Epithelial cell of esophagus (primary cell): ENCODE data around the gene WDR86.

Source experiments
- DNase-seq: peaks from one replicate; pipeline ENCODE4 v3.0.0; 2010; ENCODE audit warnings: low read depth
- H3K4me3 ChIP-seq: 2 replicates; pipeline ENCODE4 v1.5.1; 2011; ENCODE audit warnings: mild to moderate bottlenecking, low read length, control low read depth
- TF ChIP-seq, protein P1 (sequence below): IDR thresholded peaks from 2 replicates; pipeline ENCODE4 v1.5.1; 2011; ENCODE audit warnings: low read depth, mild to moderate bottlenecking, low read length, control low read depth, inconsistent platforms; ENCODE audit not compliant: insufficient read depth; ENCODE audit errors: missing control alignments

WDR86 gene

GRCh38 chr7:151381098-151381347, 28.8 kb downstream of the WDR86 start:
- TF ChIP-seq, protein P1, sequence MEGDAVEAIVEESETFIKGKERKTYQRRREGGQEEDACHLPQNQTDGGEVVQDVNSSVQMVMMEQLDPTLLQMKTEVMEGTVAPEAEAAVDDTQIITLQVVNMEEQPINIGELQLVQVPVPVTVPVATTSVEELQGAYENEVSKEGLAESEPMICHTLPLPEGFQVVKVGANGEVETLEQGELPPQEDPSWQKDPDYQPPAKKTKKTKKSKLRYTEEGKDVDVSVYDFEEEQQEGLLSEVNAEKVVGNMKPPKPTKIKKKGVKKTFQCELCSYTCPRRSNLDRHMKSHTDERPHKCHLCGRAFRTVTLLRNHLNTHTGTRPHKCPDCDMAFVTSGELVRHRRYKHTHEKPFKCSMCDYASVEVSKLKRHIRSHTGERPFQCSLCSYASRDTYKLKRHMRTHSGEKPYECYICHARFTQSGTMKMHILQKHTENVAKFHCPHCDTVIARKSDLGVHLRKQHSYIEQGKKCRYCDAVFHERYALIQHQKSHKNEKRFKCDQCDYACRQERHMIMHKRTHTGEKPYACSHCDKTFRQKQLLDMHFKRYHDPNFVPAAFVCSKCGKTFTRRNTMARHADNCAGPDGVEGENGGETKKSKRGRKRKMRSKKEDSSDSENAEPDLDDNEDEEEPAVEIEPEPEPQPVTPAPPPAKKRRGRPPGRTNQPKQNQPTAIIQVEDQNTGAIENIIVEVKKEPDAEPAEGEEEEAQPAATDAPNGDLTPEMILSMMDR = no peak
- H3K4me3 ChIP-seq = no peak overlapping the region
- DNase-seq = no peak

DNA sequence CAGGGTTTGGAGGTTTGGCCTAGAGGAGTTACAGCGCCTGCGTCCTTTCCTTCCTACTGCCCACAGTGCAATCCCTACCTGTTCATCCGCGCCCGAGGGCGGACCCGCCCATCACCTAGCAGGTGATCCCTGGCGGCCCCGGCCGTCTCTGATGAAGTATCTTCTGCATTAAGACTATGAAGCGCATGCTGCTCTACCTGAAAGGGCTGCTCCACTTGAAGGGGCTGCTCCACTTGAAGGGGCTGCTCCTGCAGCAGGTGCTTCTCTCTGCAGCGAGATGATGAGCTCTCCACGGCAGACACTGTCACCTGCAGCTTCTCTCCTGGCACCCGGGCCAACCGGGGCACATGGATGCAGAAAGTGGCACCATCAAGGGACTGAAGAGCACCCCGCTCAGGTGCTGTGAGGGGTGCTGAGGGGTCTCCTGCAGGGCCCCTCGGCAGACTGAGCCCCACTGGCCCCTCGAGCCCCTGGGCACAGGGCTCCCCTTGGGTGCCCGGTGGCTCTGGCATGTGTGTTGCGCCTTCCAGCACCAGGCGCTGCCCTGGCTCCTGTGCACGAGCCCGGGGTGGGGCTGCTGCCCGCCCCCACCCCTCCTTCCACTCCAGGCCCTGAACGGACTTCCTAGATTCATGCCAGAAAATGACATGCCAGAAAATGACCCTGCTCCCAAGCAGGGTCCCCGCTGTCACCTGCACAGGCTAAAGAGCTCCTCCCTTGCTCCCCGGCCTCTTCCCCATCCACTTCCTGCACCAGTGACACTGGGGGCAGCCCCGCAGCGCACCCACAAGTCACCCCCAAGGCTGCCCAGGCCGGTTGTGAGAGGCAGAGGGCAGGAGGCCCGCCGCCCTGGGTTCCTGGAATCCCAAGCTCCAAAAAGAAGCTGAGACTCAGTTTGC, 29.4 kb downstream of the WDR86 start:
- DNase-seq = no peak
- no peak overlapping the region for H3K4me3 ChIP-seq
- TF ChIP-seq, protein P1 = no peak

GRCh38 chr7:151379534-151380198, 30.2 kb downstream of the WDR86 start:
- TF ChIP-seq, protein P1 = no peak
- DNase-seq = no peak
- no peak overlapping the region for H3K4me3 ChIP-seq

GRCh38 chr7:151379193-151379520, 30.7 kb downstream of the WDR86 start:
- H3K4me3 ChIP-seq = no peak overlapping the region
- no peak for DNase-seq
- TF ChIP-seq, protein P1 = no peak

DNA sequence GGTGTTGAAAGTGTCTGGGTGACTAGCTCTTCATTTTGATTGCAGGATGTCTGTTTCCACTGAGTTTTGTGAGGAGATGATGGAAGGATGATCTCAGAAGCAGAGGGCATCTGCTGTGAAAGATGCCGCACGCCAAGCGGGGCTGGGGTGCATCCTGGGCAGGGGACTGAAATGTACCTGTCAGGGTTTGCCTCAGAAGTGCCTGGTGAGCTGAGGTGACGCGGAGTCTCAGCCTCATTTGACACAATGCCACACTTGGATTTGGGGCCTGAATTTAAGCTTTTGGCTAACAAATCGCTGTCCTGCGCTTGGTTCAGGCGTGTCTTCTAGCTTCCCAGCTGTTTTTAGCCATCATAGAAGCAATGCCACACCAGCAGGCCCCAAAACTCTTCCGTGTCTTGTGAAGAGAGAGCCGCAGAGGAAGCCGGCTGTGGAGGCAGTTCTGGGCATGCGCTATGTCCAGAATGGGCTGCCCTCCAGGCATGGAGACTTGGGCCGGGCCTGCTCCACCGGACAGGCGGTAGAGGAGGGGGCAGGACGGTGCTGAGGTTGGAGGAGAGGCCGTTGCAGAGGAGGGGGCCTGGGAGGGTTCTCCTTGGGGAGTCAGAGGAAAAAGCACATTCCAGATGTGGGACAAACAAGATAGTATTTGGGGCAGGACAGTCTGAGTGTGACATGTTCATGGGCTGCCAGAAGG, 31.2 kb downstream of the WDR86 start:
- TF ChIP-seq, protein P1 = no peak
- DNase-seq = no peak

GRCh38 chr7:151378011-151378410, 31.8 kb downstream of the WDR86 start:
- TF ChIP-seq, protein P1 = no peak
- DNase-seq = no peak
- no peak overlapping the region for H3K4me3 ChIP-seq

More for the DNA sequence above, 31.2 kb downstream of the WDR86 start:
- no peak overlapping the region for H3K4me3 ChIP-seq

DNA sequence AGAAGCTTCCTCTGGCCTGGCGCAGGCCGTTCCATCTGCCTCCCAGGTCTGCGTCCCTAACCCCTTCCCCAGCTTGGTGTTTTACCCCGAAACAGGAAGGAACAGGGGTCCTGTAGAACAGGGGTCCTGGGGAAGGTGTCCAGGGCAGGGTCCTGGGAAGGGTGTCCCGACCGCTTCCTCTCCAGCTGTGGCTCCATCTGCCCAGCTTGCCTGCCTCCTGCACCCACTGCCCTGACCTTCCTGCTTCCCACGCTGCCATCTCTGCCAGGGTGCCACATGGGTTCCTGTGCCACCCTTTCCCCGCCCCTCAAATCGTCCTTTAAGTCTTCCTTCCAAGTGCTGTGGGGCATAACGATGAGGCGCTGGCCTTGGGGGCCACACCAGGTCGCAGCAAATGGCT, 32.4 kb downstream of the WDR86 start:
- H3K4me3 ChIP-seq = no peak overlapping the region
- TF ChIP-seq, protein P1 = no peak
- no peak for DNase-seq
